GM23338 (cell line): ENCODE data around the gene SERPINB10. TPM values are rescaled to one million over a fixed set of nuclear protein-coding genes. Genes with fewer than 3 reads are reported as not detected.

Source experiments
- ATAC-seq: fragments of 200-7000 bp; cut with Tn5 transposase; 3 replicates; pipeline ENCODE4 v1.9.1; 2020
- DNase-seq: peaks from one replicate; pipeline ENCODE4 v3.0.0-alpha.2; 2015; ENCODE audit warnings: low spot score
- H2AFZ ChIP-seq: fragments of 200-600 bp; sonication (generic); 2 replicates; pipeline ENCODE4 v1.8.0; 2016; ENCODE audit warnings: antibody characterized with exemption, mild to moderate bottlenecking, moderate library complexity
- H3F3A ChIP-seq: fragments of 200-600 bp; sonication (generic); replicated peaks from 2 replicates; pipeline ENCODE4 v1.8.0; 2017; ENCODE audit warnings: antibody characterized with exemption, mixed run types, low read depth
- H3K27ac ChIP-seq: fragments of 200-600 bp; sonication (generic); 2 replicates; pipeline ENCODE4 v1.6.1; 2016; ENCODE audit warnings: low read depth
- H3K27me3 ChIP-seq: fragments of 200-600 bp; sonication (generic); 2 replicates; pipeline ENCODE4 v1.8.0; 2016; ENCODE audit warnings: mild to moderate bottlenecking, mixed run types, moderate library complexity; ENCODE audit not compliant: insufficient read depth
- H3K36me3 ChIP-seq: fragments of 200-600 bp; sonication (generic); 2 replicates; pipeline ENCODE4 v1.8.0; 2016; ENCODE audit warnings: mild to moderate bottlenecking; ENCODE audit not compliant: insufficient read depth
- H3K4me1 ChIP-seq: fragments of 200-600 bp; sonication (generic); 2 replicates; pipeline ENCODE4 v1.8.0; 2016; ENCODE audit warnings: mild to moderate bottlenecking, moderate library complexity; ENCODE audit not compliant: insufficient read depth
- H3K4me2 ChIP-seq: fragments of 200-600 bp; sonication (generic); 2 replicates; pipeline ENCODE4 v1.7.1; 2017; ENCODE audit warnings: mixed run types
- H3K4me3 ChIP-seq: fragments of 200-600 bp; sonication (generic); 2 replicates; pipeline ENCODE4 v1.6.1; 2016; ENCODE audit warnings: mixed run types
- H3K79me2 ChIP-seq: fragments of 200-600 bp; sonication (generic); replicated peaks from 2 replicates; pipeline ENCODE4 v1.8.0; 2017; ENCODE audit warnings: mild to moderate bottlenecking; ENCODE audit not compliant: insufficient read depth
- H3K9me2 ChIP-seq: fragments of 200-600 bp; sonication (generic); 2 replicates; pipeline ENCODE4 v1.8.0; 2017; ENCODE audit not compliant: insufficient read depth
- H4K20me1 ChIP-seq: fragments of 200-600 bp; sonication (generic); replicated peaks from 2 replicates; pipeline ENCODE4 v1.8.0; 2017; ENCODE audit warnings: mild to moderate bottlenecking; ENCODE audit not compliant: insufficient read depth
- H3K27ac Mint-ChIP-seq: 2 replicates; pipeline ENCODE4 v1.8.0; 2020; ENCODE audit warnings: inconsistent platforms, mild to moderate bottlenecking, moderate library complexity, mixed read lengths
- H3K27me3 Mint-ChIP-seq: 3 replicates; pipeline ENCODE4 v1.8.0; 2022; ENCODE audit warnings: low read depth, mild to moderate bottlenecking, moderate library complexity, mixed read lengths, inconsistent platforms; ENCODE audit not compliant: insufficient read depth, poor library complexity
- H3K36me3 Mint-ChIP-seq: 3 replicates; pipeline ENCODE4 v1.8.0; 2021; ENCODE audit warnings: low read depth, mild to moderate bottlenecking, inconsistent platforms, moderate library complexity, mixed read lengths
- H3K4me1 Mint-ChIP-seq: 3 replicates; pipeline ENCODE4 v1.8.0; 2020; ENCODE audit warnings: mild to moderate bottlenecking, inconsistent platforms, mixed read lengths
- H3K4me3 Mint-ChIP-seq: 3 replicates; pipeline ENCODE4 v1.8.0; 2021; ENCODE audit warnings: moderate library complexity, mild to moderate bottlenecking, inconsistent platforms, mixed read lengths
- H3K9me3 Mint-ChIP-seq: 3 replicates; pipeline ENCODE4 v1.8.0; 2020; ENCODE audit warnings: moderate library complexity, mild to moderate bottlenecking, inconsistent platforms, mixed read lengths
- CREB1 ChIP-seq: fragments of 250-450 bp; sonication (Bioruptor Pico); IDR thresholded peaks from 2 replicates; pipeline ENCODE4 v1.5.0; 2020; ENCODE audit warnings: low read depth, mild to moderate bottlenecking, moderate library complexity
- EZH2phosphoT487 ChIP-seq: fragments of 200-600 bp; sonication (generic); IDR thresholded peaks from one replicate; pipeline ENCODE4 v1.8.1; 2018; ENCODE audit warnings: antibody characterized with exemption; ENCODE audit not compliant: unreplicated experiment
- polyA plus RNA-seq: library from polyadenylated mRNA; unstranded; fragments of >200 nt; fragmentation: Nextera tagmentation; extraction: Ambion mirVana; gene quantifications from 2 replicates; pipeline ENCODE4 v1.2.1, GENCODE V29; 2016
- total RNA-seq: library from RNA; depleted of rRNA; stranded (reverse); fragments of >200 nt; shearing (Covaris generic); gene quantifications from 2 replicates; pipeline ENCODE4 v1.2.3, GENCODE V29; 2014
- TF ChIP-seq, protein P1 (sequence below): IDR thresholded peaks from 2 replicates; pipeline ENCODE4 v1.6.1; 2016; ENCODE audit warnings: antibody characterized with exemption
- TF ChIP-seq, protein P2 (sequence below), 2 experiments: fragments of 200-600 bp in 1 of 2; sonication (generic) in 1 of 2; conservative IDR thresholded peaks; 2 replicates each; pipeline versions ENCODE4 v1.5.1 to v1.6.1; 2016 to 2017; ENCODE audit warnings: antibody characterized with exemption in 2 of 2, low read depth in 2 of 2, mild to moderate bottlenecking in 2 of 2, moderate library complexity in 1 of 2
- TF ChIP-seq, protein P3 (sequence below): fragments of 250-450 bp; sonication (Bioruptor Pico); IDR thresholded peaks from 2 replicates; pipeline ENCODE4 v1.5.0; 2020; ENCODE audit warnings: mild to moderate bottlenecking, moderate library complexity

SERPINB10 gene
- total and polyA plus RNA-seq, 2 experiments from 2014 or later = not detected

DNA sequence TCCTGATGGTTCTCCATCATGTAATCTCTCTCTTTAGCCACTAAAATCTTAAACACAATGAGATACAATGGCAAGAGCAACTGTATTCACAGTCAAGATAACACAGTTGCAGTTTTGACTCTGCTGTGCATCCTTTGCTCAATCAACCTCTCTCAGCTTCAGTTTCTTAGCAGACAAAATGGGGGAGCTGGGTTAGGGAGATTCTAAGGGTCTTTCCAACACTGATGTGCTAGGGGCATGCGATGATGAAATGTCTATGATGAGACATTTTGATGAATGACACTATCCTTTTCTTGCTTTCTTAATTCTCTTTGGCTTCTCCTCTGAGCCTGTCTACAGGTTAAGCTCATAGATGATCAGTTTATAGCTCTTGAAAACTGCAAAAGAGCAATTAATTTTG, 1.1 kb downstream of the SERPINB10 start:
- TF ChIP-seq, protein P1, sequence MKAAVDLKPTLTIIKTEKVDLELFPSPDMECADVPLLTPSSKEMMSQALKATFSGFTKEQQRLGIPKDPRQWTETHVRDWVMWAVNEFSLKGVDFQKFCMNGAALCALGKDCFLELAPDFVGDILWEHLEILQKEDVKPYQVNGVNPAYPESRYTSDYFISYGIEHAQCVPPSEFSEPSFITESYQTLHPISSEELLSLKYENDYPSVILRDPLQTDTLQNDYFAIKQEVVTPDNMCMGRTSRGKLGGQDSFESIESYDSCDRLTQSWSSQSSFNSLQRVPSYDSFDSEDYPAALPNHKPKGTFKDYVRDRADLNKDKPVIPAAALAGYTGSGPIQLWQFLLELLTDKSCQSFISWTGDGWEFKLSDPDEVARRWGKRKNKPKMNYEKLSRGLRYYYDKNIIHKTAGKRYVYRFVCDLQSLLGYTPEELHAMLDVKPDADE = no peak
- TF ChIP-seq, protein P2, sequence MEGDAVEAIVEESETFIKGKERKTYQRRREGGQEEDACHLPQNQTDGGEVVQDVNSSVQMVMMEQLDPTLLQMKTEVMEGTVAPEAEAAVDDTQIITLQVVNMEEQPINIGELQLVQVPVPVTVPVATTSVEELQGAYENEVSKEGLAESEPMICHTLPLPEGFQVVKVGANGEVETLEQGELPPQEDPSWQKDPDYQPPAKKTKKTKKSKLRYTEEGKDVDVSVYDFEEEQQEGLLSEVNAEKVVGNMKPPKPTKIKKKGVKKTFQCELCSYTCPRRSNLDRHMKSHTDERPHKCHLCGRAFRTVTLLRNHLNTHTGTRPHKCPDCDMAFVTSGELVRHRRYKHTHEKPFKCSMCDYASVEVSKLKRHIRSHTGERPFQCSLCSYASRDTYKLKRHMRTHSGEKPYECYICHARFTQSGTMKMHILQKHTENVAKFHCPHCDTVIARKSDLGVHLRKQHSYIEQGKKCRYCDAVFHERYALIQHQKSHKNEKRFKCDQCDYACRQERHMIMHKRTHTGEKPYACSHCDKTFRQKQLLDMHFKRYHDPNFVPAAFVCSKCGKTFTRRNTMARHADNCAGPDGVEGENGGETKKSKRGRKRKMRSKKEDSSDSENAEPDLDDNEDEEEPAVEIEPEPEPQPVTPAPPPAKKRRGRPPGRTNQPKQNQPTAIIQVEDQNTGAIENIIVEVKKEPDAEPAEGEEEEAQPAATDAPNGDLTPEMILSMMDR (conservative IDR thresholded peaks at IDR 0.05; ENCODE audit: low read depth in 2 of 2) = no peak
- TF ChIP-seq, protein P3, sequence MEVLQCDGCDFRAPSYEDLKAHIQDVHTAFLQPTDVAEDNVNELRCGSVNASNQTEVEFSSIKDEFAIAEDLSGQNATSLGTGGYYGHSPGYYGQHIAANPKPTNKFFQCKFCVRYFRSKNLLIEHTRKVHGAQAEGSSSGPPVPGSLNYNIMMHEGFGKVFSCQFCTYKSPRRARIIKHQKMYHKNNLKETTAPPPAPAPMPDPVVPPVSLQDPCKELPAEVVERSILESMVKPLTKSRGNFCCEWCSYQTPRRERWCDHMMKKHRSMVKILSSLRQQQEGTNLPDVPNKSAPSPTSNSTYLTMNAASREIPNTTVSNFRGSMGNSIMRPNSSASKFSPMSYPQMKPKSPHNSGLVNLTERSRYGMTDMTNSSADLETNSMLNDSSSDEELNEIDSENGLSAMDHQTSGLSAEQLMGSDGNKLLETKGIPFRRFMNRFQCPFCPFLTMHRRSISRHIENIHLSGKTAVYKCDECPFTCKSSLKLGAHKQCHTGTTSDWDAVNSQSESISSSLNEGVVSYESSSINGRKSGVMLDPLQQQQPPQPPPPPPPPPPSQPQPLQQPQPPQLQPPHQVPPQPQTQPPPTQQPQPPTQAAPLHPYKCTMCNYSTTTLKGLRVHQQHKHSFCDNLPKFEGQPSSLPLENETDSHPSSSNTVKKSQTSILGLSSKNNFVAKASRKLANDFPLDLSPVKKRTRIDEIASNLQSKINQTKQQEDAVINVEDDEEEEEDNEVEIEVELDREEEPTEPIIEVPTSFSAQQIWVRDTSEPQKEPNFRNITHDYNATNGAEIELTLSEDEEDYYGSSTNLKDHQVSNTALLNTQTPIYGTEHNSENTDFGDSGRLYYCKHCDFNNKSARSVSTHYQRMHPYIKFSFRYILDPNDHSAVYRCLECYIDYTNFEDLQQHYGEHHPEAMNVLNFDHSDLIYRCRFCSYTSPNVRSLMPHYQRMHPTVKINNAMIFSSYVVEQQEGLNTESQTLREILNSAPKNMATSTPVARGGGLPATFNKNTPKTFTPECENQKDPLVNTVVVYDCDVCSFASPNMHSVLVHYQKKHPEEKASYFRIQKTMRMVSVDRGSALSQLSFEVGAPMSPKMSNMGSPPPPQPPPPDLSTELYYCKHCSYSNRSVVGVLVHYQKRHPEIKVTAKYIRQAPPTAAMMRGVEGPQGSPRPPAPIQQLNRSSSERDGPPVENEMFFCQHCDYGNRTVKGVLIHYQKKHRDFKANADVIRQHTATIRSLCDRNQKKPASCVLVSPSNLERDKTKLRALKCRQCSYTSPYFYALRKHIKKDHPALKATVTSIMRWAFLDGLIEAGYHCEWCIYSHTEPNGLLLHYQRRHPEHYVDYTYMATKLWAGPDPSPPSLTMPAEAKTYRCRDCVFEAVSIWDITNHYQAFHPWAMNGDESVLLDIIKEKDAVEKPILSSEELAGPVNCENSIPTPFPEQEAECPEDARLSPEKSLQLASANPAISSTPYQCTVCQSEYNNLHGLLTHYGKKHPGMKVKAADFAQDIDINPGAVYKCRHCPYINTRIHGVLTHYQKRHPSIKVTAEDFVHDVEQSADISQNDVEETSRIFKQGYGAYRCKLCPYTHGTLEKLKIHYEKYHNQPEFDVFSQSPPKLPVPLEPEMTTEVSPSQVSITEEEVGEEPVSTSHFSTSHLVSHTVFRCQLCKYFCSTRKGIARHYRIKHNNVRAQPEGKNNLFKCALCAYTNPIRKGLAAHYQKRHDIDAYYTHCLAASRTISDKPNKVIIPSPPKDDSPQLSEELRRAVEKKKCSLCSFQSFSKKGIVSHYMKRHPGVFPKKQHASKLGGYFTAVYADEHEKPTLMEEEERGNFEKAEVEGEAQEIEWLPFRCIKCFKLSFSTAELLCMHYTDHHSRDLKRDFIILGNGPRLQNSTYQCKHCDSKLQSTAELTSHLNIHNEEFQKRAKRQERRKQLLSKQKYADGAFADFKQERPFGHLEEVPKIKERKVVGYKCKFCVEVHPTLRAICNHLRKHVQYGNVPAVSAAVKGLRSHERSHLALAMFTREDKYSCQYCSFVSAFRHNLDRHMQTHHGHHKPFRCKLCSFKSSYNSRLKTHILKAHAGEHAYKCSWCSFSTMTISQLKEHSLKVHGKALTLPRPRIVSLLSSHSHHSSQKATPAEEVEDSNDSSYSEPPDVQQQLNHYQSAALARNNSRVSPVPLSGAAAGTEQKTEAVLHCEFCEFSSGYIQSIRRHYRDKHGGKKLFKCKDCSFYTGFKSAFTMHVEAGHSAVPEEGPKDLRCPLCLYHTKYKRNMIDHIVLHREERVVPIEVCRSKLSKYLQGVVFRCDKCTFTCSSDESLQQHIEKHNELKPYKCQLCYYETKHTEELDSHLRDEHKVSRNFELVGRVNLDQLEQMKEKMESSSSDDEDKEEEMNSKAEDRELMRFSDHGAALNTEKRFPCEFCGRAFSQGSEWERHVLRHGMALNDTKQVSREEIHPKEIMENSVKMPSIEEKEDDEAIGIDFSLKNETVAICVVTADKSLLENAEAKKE (CRISPR knock-in tag) = no peak
- TF ChIP-seq CREB1 (CRISPR knock-in tag) (no peak), EZH2phosphoT487 (no peak)
- peaks cover 11% of the 10 kb centered on the region for H3K4me1 ChIP-seq
- H3K27me3 ChIP-seq = no peaks in the 10 kb centered on the region

More for the DNA sequence above, 1.1 kb downstream of the SERPINB10 start:
- Histone ChIP-seq H3K27ac (no peak overlapping the region), H3K9me2 (peaks cover 10% of the 10 kb centered on the region; the same call in 1 of the 2 replicates), H3K4me3 (no peak overlapping the region), H3K79me2 (no peaks in the 10 kb centered on the region), H4K20me1 (no peaks in the 10 kb centered on the region), H3K36me3 (no peaks in the 10 kb centered on the region), H3F3A (no peaks in the 10 kb centered on the region), H2AFZ (peak overlapping the region; percentile 40; the same call in 1 of the 2 replicates), H3K4me2 (no peak overlapping the region)
- no peak for DNase-seq
- ATAC-seq = no peak
- Mint-ChIP-seq H3K27me3 (no peaks in the 10 kb centered on the region), H3K36me3 (peaks cover 5% of the 10 kb centered on the region; the same call in 1 of the 3 replicates), H3K27ac (no peak overlapping the region), H3K4me1 (peaks cover 11% of the 10 kb centered on the region; the same call in 2 of the 3 replicates), H3K9me3 (peaks cover 6% of the 10 kb centered on the region; the same call in 2 of the 3 replicates), H3K4me3 (no peak overlapping the region)
